ENCODE results near the gene GTF2F2.

Gene GTF2F2

GRCh38 chr13:45249662-45250061, 129.4 kb downstream of the GTF2F2 start:
- Histone ChIP-seq H3K4me3 (ENCODE audit: low read depth in 1 of 2, low read length in 1 of 2) (no peak overlapping the region), H3K27ac (no peak overlapping the region), H3K9me3 (no peaks in the 10 kb centered on the region), H3K36me3 (peaks cover 27% of the 10 kb centered on the region), H3K4me1 (ENCODE audit: control insufficient read depth in 1 of 2, insufficient read depth in 1 of 2, low read depth in 1 of 2, low read length in 1 of 2) (no peaks in the 10 kb centered on the region), H3K27me3 (no peaks in the 10 kb centered on the region)
- TF ChIP-seq CTCF (IDR thresholded peaks at IDR 0.05) = no peak

GRCh38 chr13:45254396-45254795, 134.1 kb downstream of the GTF2F2 start:
- no peak overlapping the region for H3K27ac ChIP-seq
- no peaks in the 10 kb centered on the region for H3K27me3 ChIP-seq
- H3K9me3 ChIP-seq = no peaks in the 10 kb centered on the region
- peaks cover 29% of the 10 kb centered on the region for H3K36me3 ChIP-seq
- H3K4me3 ChIP-seq (ENCODE audit: low read depth in 1 of 2, low read length in 1 of 2) = no peak overlapping the region
- no peaks in the 10 kb centered on the region for H3K4me1 ChIP-seq (ENCODE audit: control insufficient read depth in 1 of 2, insufficient read depth in 1 of 2, low read depth in 1 of 2, low read length in 1 of 2)
- TF ChIP-seq CTCF (IDR thresholded peaks at IDR 0.05) = no peak

- H3K36me3 ChIP-seq = peaks cover 25% of the 10 kb centered on the region
- H3K27ac ChIP-seq = no peak overlapping the region
- no peak overlapping the region for H3K4me3 ChIP-seq (ENCODE audit: low read depth in 1 of 2, low read length in 1 of 2)
- no peaks in the 10 kb centered on the region for H3K27me3 ChIP-seq
- no peaks in the 10 kb centered on the region for H3K4me1 ChIP-seq (ENCODE audit: control insufficient read depth in 1 of 2, insufficient read depth in 1 of 2, low read depth in 1 of 2, low read length in 1 of 2)
- TF ChIP-seq CTCF (IDR thresholded peaks at IDR 0.05) = no peak
- H3K9me3 ChIP-seq = no peaks in the 10 kb centered on the region
These were observed 135.1 kb downstream of the GTF2F2 start for GRCh38 chr13:45255247-45255987.

- H3K27ac ChIP-seq = no peak overlapping the region
- H3K27me3 ChIP-seq = no peaks in the 10 kb centered on the region
- no peak for TF ChIP-seq CTCF (IDR thresholded peaks at IDR 0.05)
- peaks cover 19% of the 10 kb centered on the region for H3K36me3 ChIP-seq
- no peak overlapping the region for H3K4me3 ChIP-seq (ENCODE audit: low read depth in 1 of 2, low read length in 1 of 2)
- no peaks in the 10 kb centered on the region for H3K4me1 ChIP-seq (ENCODE audit: control insufficient read depth in 1 of 2, insufficient read depth in 1 of 2, low read depth in 1 of 2, low read length in 1 of 2)
- no peaks in the 10 kb centered on the region for H3K9me3 ChIP-seq
These were observed 135.9 kb downstream of the GTF2F2 start for GRCh38 chr13:45256254-45256653.

GRCh38 chr13:45257638-45258333, 137.5 kb downstream of the GTF2F2 start:
- Histone ChIP-seq H3K36me3 (peaks cover 18% of the 10 kb centered on the region), H3K27me3 (no peaks in the 10 kb centered on the region), H3K9me3 (no peaks in the 10 kb centered on the region), H3K4me3 (ENCODE audit: low read depth in 1 of 2, low read length in 1 of 2) (no peak overlapping the region), H3K27ac (no peak overlapping the region), H3K4me1 (ENCODE audit: control insufficient read depth in 1 of 2, insufficient read depth in 1 of 2, low read depth in 1 of 2, low read length in 1 of 2) (no peaks in the 10 kb centered on the region)
- no peak for TF ChIP-seq CTCF (IDR thresholded peaks at IDR 0.05)

Measured in neutrophil (primary cell).